ENCODE data around the gene PDIA5.

- TF ChIP-seq, protein P1, sequence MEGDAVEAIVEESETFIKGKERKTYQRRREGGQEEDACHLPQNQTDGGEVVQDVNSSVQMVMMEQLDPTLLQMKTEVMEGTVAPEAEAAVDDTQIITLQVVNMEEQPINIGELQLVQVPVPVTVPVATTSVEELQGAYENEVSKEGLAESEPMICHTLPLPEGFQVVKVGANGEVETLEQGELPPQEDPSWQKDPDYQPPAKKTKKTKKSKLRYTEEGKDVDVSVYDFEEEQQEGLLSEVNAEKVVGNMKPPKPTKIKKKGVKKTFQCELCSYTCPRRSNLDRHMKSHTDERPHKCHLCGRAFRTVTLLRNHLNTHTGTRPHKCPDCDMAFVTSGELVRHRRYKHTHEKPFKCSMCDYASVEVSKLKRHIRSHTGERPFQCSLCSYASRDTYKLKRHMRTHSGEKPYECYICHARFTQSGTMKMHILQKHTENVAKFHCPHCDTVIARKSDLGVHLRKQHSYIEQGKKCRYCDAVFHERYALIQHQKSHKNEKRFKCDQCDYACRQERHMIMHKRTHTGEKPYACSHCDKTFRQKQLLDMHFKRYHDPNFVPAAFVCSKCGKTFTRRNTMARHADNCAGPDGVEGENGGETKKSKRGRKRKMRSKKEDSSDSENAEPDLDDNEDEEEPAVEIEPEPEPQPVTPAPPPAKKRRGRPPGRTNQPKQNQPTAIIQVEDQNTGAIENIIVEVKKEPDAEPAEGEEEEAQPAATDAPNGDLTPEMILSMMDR (IDR thresholded peaks at IDR 0.05), result no peak
- no peak for TF ChIP-seq POLR2A (IDR thresholded peaks at IDR 0.05)
These were observed 278 bp upstream of the PDIA5 start for GRCh38 chr3:123066599-123066895.

Data from testis (tissue), 2 donors.